Left cardiac atrium (tissue), 4 donors: Measurements from ENCODE around the gene NTSR2. TPM values are rescaled to one million over a fixed set of nuclear protein-coding genes. Genes with fewer than 3 reads are reported as not detected.
A peak's percentile ranks its signal among the peaks of the same experiment; 100 is the strongest.

Source experiments
- ATAC-seq, 2 donors: fragments of 200-7000 bp; cut with Tn5 transposase; one replicate each; pipeline ENCODE4 v1.9.1; 2020; ENCODE audit warnings: mild to moderate bottlenecking in 2 of 2, moderate library complexity in 2 of 2
- DNase-seq: peaks from one replicate; pipeline ENCODE4 v3.0.0-alpha.2; 2020
- intact Hi-C, 2 donors: fragments of 100-400 bp; cut with DNase I; formaldehyde crosslinking; loops; one replicate each; pipeline versions ENCODE4 v1.14.1 to v1.15.1; 2022 to 2023
- total RNA-seq, 2 donors: library from RNA; stranded (reverse); fragmentation: NEBNext Ultra II Directional; extraction: Animal tissue kit (Norgen Biotek cat#: 25700); gene quantifications; one replicate each; pipeline ENCODE4 v1.2.1, GENCODE V29; 2021
- donor health status: DM: no; HTN: yes; CAD: no.
- donor health status: DM: no; HTN: yes; CAD: no; lungs with severe emphysema.
- donor health status: DM: yes; HTN: yes; CAD: no.
- donor health status: Dilated cardiomyopathy.

NTSR2 gene
- total RNA-seq, 2 donors from 2014 or later: 0.24 TPM; not detected in 1

- no peak for ATAC-seq
- intact Hi-C loops: no loop called here
These were observed 29.9 kb downstream of the NTSR2 start for GRCh38 chr2:11640132-11640531.

GRCh38 chr2:11639503-11639902, 30.5 kb downstream of the NTSR2 start:
- ATAC-seq: no peak
- intact Hi-C loops: no loop called here
- no peak for DNase-seq

More at GRCh38 chr2:11640132-11640531, 29.9 kb downstream of the NTSR2 start:
- no peak for DNase-seq

- DNase-seq (no peak), ATAC-seq (no peak)
- intact Hi-C loops: no loop called here
These were observed 32.4 kb downstream of the NTSR2 start for GRCh38 chr2:11637546-11637945.

GRCh38 chr2:11636593-11637295, 33.3 kb downstream of the NTSR2 start:
- ATAC-seq: no peak
- no peak for DNase-seq
- intact Hi-C loops: no loop called here

- DNase-seq (no peak), ATAC-seq (no peak)
- intact Hi-C loops: no loop called here
These were observed 34.9 kb downstream of the NTSR2 start for GRCh38 chr2:11635141-11635540.

GRCh38 chr2:11634584-11634983, 35.4 kb downstream of the NTSR2 start:
- ATAC-seq (no peak), DNase-seq (no peak)
- intact Hi-C loops: no loop called here

GRCh38 chr2:11633923-11634478, 36.0 kb downstream of the NTSR2 start:
- DNase-seq: no peak

GRCh38 chr2:11631462-11631861, 38.5 kb downstream of the NTSR2 start:
- no peak for ATAC-seq
- no peak for DNase-seq
- intact Hi-C loops: no loop called here

More at GRCh38 chr2:11633923-11634478, 36.0 kb downstream of the NTSR2 start:
- intact Hi-C loops: no loop called here
- no peak for ATAC-seq

GRCh38 chr2:11630855-11631254, 39.1 kb downstream of the NTSR2 start:
- intact Hi-C loops: no loop called here
- no peak for ATAC-seq

GRCh38 chr2:11629851-11630250, 40.1 kb downstream of the NTSR2 start:
- no peak for DNase-seq
- intact Hi-C loops: no loop called here
- ATAC-seq: peak; percentile 12 to 41

More at GRCh38 chr2:11630855-11631254, 39.1 kb downstream of the NTSR2 start:
- no peak for DNase-seq

GRCh38 chr2:11629215-11629614, 40.8 kb downstream of the NTSR2 start:
- no peak for DNase-seq

GRCh38 chr2:11628675-11629074, 41.3 kb downstream of the NTSR2 start:
- DNase-seq (no peak), ATAC-seq (no peak)
- intact Hi-C loops: no loop called here

More at GRCh38 chr2:11629215-11629614, 40.8 kb downstream of the NTSR2 start:
- ATAC-seq: no peak
- intact Hi-C loops: no loop called here

- ATAC-seq (no peak), DNase-seq (no peak)
- intact Hi-C loops: no loop called here
These were observed 44.3 kb downstream of the NTSR2 start for GRCh38 chr2:11625671-11626070.

GRCh38 chr2:11624893-11625292, 45.1 kb downstream of the NTSR2 start:
- DNase-seq (no peak), ATAC-seq (no peak)

GRCh38 chr2:11622611-11623010, 47.4 kb downstream of the NTSR2 start:
- DNase-seq (no peak), ATAC-seq (no peak)
- intact Hi-C loops: no loop called here

More at GRCh38 chr2:11624893-11625292, 45.1 kb downstream of the NTSR2 start:
- intact Hi-C loops: no loop called here

- DNase-seq (no peak), ATAC-seq (no peak)
- intact Hi-C loops: no loop called here
These were observed 48.6 kb downstream of the NTSR2 start for GRCh38 chr2:11621410-11621809.

- intact Hi-C loops: no loop called here
- no peak for DNase-seq
- ATAC-seq: no peak
These were observed 51.3 kb downstream of the NTSR2 start for GRCh38 chr2:11618708-11619062.

- intact Hi-C loops: no loop called here
- DNase-seq (no peak), ATAC-seq (peak in 1 of 2 donors; percentile 39)
These were observed 51.8 kb downstream of the NTSR2 start for GRCh38 chr2:11617984-11618707.

GRCh38 chr2:11617527-11617926, 52.5 kb downstream of the NTSR2 start:
- ATAC-seq: no peak
- intact Hi-C loops: no loop called here

GRCh38 chr2:11616851-11617415, 53.1 kb downstream of the NTSR2 start:
- DNase-seq (no peak), ATAC-seq (no peak)
- intact Hi-C loops: no loop called here

More at GRCh38 chr2:11617527-11617926, 52.5 kb downstream of the NTSR2 start:
- no peak for DNase-seq
